Stimulated activated CD4-positive, alpha-beta T cell treated with anti-CD3 and anti-CD28 coated beads, Interleukin-1b, Interleukin-23, amount 100 ng/mL, for 1 hour (primary cell): ENCODE data around the gene TRABD.
"Not testable (repeated sequence)": the region's sequence is repeated elsewhere in the genome, so short reads cannot be mapped to it uniquely, and the experiment has no call there.

Experiments
- DNase-seq, 2 donors: peaks; one replicate each; pipeline ENCODE4 v3.0.0-alpha.2; 2020; ENCODE audit warnings: low read depth in 2 of 2

TRABD gene

DNA sequence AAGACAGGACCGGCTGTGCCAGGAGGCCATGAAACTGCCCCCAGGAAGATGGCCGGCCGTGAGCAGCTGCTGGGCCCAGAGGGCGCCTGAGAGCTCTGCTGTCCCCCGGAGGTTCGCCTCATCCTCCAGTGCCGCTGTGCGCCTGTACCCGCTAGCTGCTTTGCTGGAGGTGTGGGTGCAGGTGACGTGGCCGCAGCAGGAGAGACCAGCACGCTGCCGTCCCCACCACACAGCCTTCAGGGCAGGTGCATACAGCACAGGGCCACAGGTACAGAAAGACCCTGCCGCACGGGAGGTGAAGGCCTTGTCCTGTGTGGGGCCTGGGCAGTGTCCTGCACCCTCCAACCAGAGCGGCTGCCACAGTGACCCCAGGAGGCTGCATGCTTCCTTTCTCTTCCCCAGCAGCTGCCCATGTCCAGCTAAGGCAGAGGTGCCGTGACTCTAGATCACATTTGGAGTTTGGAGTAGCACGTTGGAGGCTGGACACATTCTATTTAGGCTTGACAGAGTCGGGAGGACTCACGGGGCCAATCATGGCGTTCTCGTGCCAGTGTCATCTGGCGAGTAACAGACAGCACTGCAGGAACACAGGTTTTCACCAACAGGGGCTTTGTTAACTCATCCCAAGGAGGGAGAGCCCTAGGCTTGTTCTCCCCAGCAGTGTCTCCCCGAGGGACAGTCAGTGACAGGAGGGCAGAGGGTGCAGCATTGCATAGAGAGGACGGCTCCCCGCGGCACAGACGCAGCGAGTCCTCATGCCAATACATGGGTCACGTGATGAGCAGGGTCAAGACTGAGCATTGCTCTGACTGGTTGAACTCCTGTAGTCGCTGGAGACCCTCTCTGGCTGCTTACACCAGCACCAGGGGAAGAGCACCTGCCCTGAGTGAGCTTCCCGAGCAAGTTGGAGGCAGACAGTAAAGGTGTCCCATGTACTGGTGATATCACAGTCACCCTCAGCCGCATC, 33.9 kb upstream of the TRABD start:
- DNase-seq = no peak

DNA sequence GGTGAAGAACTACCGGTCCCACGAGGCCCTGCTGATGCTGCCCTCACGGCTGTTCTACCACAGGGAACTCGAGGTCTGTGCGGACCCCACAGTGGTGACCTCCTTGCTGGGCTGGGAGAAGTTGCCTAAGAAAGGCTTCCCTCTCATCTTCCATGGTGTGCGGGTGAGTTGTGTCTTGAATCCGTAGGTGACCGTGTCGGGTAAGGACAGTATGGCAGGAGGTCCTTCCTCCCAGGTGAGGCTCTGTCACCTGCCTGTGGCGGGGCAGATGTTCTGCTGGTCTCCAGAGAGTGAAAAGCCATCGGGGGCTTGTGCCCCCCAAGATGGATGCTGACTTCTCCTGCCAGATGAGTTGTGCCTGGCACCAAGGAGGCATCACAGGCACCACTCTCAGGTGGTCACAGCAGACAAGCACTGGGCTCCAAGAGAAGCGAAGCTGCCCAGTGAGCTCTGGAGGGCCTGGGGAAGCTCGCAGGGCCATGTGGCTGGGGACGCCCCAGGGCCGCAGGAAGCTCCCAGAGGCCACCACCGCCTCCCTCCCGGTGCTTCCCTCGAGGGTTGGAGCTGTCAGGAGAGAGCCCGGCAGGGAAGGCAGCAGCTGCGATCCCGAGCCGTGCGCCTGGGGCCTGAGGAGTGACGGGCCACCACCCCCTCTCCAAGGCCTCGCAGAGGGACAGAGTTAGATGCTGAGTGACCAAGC, 32.5 kb upstream of the TRABD start:
- no peak for DNase-seq

DNA sequence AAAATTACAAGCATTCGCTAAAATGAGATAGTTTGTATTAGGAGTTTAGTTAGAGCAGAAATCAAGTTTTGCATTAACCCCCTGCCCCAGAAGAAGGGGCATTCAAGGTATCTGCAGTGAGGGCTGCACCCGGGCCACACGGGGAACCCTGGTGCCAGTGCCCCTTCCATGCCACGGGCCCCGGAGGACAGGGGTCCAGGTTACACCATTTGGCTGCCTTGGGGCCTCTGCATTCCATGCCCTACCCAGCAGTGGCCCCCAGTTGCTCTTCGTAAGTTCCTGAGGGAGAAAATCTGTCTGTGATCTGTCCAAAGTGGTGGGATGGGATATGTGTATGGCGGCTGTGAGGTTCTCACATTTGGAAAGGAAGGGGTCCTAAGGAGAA, 32.0 kb upstream of the TRABD start:
- DNase-seq = no peak

DNA sequence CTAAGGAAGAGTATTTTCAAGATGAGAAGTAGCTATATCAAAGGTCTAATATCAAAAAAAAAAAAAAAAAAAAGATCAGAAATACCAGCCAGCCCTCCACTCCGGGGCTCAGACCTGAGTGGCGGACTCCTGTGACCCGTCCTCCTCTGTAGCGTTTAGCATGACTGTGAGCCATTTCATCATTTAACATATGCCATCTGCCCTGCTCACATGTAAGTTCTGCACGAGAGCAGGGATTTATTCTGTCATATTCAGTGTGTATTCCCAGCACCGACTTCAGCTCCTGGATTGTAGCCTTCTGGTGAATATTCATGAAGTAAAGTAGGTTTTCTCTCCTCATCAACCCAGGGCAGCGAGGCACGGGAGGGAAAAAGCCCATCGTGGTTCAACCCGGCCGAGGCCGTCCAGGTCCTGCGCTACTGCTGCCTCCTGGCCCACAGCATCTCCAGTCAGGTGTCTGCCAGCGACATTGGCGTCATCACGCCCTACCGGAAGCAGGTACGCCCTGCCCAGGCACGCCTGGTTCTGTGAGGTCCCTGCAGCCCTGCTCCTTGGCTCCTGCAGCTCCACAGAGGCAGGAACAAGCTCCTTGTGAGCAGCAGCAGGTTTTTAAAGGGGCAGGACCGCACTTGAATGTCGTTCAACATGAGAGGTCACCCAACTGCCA, 27.9 kb upstream of the TRABD start:
- DNase-seq = no peak

DNA sequence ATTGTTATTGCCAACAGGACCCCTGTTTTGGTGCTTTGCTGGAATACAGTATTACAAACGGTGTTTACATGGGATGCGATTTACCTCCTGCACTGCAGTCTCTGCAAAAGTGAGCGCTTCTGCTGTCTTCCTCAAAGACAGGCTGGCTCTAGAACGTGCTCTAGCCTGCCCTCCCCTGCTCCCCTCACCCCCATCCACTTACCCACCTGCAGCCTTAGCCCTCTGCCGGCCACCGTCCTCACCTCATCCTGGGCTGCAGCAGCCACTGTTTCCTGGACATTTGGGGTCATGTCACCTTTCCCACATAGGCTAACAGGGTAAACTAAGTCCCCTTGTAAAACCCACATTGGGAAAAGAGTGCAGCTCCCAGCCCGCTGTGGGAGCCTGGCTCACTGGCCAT, 24.8 kb upstream of the TRABD start:
- DNase-seq = no peak

DNA sequence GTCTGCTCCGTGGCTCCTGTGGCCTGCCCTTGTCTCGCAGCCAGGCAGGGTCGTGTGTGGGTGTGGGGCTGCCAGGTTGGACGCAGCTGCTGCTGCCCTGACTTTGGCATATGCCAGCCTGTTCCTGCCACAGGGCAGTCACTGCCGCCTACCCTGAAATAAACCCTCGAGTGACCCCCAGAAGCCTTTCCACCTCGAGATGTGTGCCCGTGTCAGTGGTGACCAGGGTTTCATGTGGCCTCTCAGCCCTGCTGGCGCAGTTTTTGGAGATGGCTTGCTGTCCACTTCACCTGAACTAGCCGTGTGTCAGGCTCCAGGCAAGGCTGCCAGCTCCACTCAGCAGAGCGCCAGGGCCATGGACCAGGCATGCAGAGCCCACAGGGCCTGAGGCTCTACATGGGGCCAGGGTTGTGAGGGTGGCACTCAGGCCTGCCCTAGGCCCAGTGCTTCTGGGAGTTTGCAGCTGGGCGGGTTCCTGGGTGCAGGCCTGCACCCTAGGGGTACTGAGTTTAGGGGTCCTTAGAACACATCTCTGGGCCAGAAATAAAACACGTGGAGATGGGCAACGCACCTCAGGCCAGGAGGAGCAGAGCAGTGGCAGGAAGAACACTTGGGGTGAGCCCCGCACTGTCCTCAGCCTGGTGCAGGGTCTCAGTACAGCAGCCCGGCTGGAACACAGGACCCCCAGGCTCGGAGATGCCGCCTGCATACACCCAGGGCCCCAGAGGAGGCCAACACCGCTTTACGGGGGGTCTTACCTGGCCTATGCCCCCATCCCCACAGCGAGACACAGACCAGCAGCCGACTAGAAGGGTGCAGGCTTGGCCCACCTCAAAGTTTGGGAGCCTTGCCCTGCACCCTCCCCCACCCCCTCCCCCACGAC, 24.0 kb upstream of the TRABD start:
- DNase-seq = no peak

DNA sequence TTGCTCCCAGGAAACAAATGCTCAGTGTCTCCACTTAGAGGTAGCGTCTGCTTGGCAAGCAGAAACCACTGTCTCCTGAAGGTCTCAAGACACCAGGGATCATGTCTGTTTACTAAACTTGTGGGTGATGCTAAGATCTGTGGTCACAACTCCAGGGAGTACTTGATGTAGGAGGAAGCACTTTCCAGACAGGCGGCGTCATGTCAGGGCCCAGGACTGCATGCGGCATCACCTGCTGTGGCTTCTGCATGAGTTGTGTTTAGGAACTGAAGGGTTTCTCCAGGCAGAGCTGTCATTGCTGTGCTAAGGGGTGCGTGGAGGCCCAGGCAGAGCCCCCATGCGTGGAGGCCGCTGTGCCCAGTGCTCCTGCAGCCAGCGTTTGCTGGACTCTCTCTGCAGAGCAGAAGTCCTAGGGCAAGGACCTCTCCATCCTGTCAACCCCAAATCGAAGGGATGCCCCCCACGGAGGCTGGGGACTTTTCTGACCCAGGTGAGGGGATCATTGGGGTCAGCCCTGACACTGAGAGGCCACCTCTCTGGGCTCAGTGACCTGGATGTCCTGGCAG, 23.2 kb upstream of the TRABD start:
- no peak for DNase-seq

DNA sequence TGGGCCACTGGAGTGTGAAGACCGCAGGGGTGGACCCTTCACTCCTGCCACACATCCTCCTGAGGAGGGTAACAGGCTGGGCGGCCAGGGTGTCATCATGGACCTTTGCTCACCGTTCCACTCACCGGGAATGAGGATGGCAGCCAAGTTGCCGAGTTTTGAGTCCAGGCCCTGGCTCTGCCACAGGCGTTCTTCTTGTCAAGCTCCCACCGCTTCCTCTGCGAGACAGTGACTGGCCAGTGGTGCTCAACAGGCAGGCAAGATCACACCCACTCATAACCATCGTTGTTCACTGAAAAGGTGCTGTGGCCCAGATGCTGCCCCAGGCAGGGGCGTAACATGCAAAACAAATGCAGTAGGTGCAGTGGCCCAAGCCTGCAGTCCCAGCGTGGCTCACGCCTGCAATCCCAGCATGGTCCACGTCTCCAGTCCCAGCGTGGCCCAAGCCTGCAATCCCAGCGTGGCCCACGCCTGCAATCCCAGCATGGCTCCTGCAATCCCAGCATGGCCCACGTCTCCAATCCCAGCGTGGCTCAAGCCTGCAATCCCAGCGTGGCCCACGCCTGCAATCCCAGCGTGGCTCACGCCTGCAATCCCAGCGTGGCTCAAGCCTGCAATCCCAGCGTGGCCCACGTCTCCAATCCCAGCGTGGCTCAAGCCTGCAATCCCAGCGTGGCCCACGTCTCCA, 20.1 kb upstream of the TRABD start:
- DNase-seq = no peak

DNA sequence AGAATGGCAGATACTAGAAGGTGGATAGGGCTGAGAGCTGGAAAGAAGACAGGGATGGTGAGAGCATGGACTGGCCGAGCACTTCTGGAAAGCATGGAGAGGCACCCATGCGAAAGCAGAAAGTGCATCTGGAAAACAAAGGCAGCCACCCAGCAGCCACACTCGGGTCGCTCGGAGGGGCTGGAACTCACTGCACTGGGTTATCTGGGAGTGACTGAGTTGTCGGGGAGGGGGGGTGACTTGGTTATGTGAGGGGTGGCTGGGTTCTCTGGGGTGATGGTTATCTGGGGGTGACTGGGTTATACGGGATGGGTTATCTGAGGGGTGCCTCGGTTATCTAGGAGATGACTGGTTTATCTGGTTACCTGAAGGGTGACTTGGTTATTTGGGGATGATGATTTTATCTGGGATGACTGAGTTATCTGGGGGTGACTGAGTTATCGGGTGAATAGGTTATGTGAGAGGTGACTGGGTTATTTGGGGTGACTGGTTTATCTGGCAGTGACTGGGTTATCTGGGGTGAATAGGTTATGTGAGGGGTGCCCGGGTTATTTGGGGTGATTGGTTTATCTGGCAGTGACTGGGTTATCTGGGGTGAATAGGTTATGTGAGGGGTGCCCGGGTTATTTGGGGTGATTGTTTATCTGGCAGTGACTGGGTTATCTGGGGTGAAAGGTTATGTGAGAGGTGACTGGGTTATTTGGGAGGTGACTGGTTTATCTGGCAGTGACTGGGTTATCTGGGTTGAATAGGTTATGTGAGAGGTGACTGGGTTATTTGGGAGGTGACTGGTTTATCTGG, 17.8 kb upstream of the TRABD start:
- no peak for DNase-seq

DNA sequence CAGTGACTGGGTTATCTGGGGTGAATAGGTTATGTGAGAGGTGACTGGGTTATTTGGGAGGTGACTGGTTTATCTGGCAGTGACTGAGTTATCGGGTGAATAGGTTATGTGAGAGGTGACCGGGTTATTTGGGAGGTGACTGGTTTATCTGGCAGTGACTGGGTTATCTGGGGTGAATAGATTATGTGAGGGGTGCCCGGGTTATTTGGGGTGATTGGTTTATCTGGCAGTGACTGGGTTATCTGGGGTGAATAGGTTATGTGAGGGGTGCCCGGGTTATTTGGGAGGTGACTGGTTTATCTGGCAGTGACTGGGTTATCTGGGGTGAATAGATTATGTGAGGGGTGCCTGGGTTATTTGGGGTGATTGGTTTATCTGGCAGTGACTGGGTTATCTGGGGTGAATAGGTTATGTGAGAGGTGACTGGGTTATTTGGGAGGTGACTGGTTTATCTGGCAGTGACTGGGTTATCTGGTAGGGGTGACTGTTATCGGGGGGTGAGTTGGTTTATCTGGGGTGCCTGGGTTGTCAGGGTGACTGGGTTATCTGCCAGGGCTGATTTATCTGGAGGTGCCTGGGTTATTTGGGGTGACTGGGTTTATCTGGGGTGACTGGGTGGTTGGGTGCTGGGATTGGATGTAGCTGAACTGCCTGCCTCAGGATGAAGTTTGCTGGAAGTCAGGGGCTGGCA, 17.1 kb upstream of the TRABD start:
- not testable (repeated sequence) for DNase-seq

DNA sequence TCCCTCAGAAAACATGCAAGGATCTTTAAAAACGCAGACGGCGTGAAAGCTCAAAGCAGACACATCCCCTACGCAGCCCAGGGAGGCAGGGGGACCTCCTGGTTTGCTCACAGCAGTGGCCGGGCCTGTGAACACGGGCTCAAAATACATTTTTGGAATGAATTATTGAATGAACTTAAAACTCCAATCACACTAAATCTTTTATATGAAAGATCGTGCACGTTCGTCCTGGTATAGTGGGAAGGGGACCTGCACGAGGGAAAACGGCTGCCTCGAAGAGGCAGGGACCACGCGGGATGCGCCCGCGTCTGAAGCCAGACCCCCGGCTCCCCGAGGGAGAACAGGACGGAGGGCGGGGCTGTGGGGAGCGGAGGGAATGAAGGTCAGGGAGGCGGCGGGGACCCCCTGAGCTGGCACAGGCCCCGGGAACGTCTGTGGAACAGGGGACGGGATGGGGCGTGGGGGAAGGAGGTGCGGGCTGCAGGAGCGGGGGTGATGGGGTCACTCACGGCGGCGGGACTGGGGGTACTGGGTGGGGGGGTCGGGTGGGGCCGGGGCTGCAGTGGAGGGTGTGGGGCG, 16.4 kb upstream of the TRABD start:
- no peak for DNase-seq

DNA sequence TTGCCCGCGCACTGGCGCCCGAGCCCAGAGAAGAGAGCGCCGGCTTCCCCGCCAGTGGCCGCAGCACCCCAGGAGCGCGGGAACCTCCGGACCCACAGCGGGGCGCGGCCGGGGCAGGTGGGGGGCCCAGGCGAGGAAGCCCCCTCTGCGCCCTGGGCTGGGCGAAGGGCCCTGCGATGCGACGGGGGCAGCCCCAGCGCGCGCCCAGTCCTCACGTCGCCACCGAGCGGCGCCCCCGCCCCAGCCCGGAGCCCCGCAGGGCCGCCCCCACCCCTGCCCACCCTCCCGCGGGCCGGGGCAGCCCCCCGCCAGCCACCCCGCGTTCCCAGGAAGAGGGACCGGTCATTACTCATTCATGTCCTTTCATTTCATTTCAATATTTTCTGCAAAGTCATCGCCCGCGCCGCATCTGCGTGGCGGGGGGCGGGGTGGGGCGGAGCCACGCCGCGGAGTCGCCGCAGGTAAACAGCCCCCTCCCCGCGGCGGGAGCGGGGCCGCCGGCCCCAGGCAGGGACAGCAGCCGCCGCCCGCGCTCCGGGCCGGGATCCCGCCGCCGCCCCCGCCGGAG, 15.9 kb upstream of the TRABD start:
- peak in 1 of 2 donors; percentile 39 for DNase-seq

DNA sequence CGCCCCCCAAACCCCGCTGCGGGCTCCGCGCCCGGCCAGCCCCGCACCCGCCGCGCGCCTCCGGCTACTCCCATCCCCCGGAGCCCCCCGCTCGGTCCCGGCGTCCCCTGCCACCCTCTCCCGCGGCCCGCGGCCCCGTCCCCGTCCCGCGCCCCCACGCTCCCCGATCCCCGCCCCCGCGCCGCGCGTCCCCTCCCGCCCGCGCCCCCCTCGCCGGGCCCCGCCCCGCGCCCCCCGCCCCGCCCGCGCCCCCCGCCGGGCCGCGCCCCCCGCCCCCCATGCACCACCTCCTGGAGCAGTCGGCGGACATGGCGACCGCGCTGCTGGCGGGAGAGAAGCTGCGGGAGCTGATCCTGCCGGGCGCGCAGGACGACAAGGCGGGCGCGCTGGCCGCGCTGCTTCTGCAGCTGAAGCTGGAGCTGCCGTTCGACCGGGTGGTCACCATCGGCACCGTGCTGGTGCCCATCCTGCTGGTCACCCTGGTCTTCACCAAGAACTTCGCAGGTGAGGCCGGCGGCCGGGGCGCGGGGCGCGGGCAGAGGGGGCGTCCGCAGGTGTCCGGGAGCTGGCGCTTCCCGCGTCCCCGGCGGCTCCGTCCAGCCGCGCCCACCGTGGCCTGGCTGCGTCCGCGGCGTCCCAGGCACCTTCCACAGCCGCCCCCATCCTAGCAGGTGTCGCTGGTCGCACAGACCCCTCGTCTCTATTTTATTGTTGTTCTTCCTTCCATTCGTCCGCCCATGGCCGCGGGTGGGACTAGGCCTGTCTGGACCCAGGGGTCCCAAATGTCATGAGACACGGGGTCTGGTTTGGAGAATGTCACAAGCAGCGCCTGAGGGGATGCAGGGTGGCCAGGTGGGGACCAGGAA, 15.0 kb upstream of the TRABD start, which contains the start of gene PANX2:
Gene PANX2 (plus strand): TSS at position 279 of the 866 bp plus-strand sequence. CDS start 0 bp downstream, at position 279.
- no peak for DNase-seq

DNA sequence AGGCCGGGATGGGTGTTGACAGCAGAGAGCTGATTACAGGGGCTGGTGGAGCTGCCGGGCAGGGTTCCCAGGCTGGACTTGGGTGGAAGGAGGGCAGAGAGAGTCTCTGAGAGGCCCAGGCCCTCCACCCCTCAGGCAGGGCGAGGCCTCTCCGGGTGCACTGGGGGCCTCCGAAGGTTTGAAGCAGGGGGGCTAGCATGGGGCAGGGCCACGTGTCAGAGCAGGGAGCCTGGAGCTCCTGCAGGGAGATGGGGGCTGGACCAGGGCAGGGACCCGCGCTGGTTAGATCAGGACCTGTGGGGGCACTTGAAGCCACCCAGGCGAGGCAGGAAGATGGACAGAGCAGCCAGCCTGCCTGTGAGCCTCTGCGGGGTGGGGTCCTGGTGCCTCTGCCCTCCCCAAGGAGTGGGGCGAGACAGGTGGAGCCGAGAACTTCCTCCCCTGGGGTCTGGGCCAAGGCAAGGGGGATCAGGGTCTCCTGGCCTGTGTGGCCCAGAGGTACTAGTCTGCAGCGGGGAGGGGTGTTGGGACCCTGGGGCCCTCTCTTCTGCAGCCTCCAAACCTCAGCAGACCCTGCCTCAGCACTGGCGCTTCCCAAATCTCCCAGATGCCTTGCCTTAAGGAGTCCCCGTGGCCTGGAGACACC, 14.3 kb upstream of the TRABD start:
- no peak for DNase-seq

DNA sequence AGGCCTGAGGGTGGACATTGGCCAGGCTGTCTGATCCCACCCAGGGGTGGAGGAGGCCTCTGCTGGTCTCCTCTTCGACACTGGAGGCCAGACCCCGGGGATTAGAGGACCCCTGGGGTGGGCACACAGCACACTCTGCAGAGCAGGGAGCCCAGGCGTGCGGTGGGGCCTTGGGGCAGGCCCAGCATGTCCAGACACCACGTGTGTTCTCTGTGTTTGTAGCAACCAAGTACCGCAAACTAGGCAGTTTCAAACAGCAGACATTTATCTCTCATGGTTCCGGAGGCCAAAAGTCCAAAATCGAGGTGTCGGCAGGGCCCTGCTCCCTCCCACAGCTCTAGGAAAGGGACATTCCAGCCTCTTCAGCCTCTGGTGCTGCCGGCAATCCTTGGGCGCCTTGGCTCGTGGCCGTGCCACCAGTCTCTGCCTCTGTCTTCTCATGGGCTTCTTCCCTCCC, 13.7 kb upstream of the TRABD start:
- DNase-seq = no peak

DNA sequence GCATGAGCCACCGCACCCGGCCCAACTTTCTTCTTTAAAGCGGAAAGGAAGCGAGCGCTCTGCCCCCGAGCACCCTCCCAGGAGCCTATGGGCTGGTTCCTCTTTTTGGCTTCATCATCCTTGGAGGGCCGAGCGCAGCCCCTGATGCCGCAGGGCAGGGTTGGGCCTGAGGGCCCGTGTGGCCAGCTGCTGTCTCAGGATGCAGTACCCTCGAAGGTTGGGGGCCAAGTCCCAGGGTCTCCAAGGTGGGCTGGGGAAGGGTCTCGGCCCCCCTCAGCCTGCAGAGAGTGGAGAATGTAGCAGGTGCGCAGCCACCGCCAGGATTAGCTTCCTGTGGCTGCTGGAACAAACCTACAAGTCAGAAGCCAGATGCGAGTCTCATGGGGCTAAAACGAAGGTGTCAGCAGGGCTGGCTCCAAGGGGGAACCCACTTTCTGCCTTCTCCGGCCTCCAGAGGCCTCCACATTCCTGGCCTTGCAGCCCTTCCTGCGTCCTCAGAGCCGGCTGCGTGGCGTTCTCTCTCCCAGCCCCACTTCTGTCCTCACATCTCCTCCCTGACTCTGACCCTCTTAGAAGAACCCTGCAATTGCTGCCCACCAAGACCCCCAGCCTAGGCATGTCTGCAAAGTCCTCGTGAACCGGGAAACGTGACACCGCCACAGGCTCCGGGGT, 12.3 kb upstream of the TRABD start:
- no peak for DNase-seq
